HEK293 (cell line): ENCODE measurements around the gene PTPRN2.

Experiments
- CTCF ChIA-PET: fragments of 350-600 bp; formaldehyde crosslinking; extraction: SDS; loops from one replicate; lab custom pipeline; 2021; ENCODE audit warnings: antibody characterized with exemption; lab: Yijun Ruan, JAX
- POLR2A ChIA-PET: fragments of 300-600 bp; formaldehyde crosslinking; extraction: SDS; loops from one replicate; lab custom pipeline; 2020; ENCODE audit warnings: antibody characterized with exemption, inconsistent platforms; lab: Yijun Ruan, JAX
- H3K27ac ChIP-seq: fragments of 200-500 bp; sonication (Bioruptor generic); 2 replicates; pipeline ENCODE4 v1.5.1; 2014; ENCODE audit warnings: low read depth, low read length, control low read depth, inconsistent platforms; ENCODE audit errors: extremely low read depth
- H3K36me3 ChIP-seq, 2 experiments: fragments of 200-500 bp in 1 of 2; sonication (Bioruptor generic) in 1 of 2; 1 replicate in 1 of 2; 2 replicates in 1 of 2; pipeline ENCODE4 v1.5.1; 2014 to 2017; ENCODE audit warnings: inconsistent platforms in 2 of 2, low read length in 2 of 2; ENCODE audit not compliant: control insufficient read depth in 2 of 2, insufficient read depth in 1 of 2
- H3K4me1 ChIP-seq: fragments of 200-500 bp; sonication (Bioruptor generic); 2 replicates; pipeline ENCODE4 v1.5.1; 2014; ENCODE audit warnings: mild to moderate bottlenecking, low read length, inconsistent platforms; ENCODE audit not compliant: control insufficient read depth, insufficient read depth
- H3K4me3 ChIP-seq: 2 replicates; pipeline ENCODE4 v1.5.1; 2011; ENCODE audit warnings: low read depth, mild to moderate bottlenecking, control low read depth, low read length, moderate library complexity
- H3K9me3 ChIP-seq: fragments of 200-500 bp; sonication (Bioruptor generic); 2 replicates; pipeline ENCODE4 v1.5.1; 2014; ENCODE audit warnings: low read depth, low read length, inconsistent platforms; ENCODE audit not compliant: control insufficient read depth, insufficient read depth
- FEZF1 ChIP-seq: fragments of 450-650 bp; formaldehyde crosslinking; IDR thresholded peaks from 2 replicates; pipeline ENCODE4 v1.5.1; 2016; ENCODE audit warnings: missing biosample characterization, missing genetic modification characterization
- KLF10 ChIP-seq: fragments of 450-650 bp; IDR thresholded peaks from 2 replicates; pipeline ENCODE4 v1.5.1; 2018; ENCODE audit warnings: missing biosample characterization, mild to moderate bottlenecking, missing genetic modification characterization
- KLF16 ChIP-seq: fragments of 450-650 bp; formaldehyde crosslinking; IDR thresholded peaks from 2 replicates; pipeline ENCODE4 v1.5.1; 2017; ENCODE audit warnings: missing biosample characterization, missing genetic modification characterization
- SALL2 ChIP-seq: fragments of 450-650 bp; formaldehyde crosslinking; IDR thresholded peaks from 2 replicates; pipeline ENCODE4 v1.5.0; 2017; ENCODE audit warnings: missing biosample characterization, mild to moderate bottlenecking, missing genetic modification characterization, borderline replicate concordance
- SCRT2 ChIP-seq: fragments of 450-650 bp; formaldehyde crosslinking; IDR thresholded peaks from 2 replicates; pipeline ENCODE4 v1.5.1; 2016; ENCODE audit warnings: missing biosample characterization, missing genetic modification characterization
- SETDB1 ChIP-seq: IDR thresholded peaks from one replicate; pipeline ENCODE4 v1.6.1; 2017; ENCODE audit warnings: mild to moderate bottlenecking, low read length, moderate library complexity, mixed read lengths; ENCODE audit not compliant: insufficient read length
- SP7 ChIP-seq: fragments of 450-650 bp; formaldehyde crosslinking; IDR thresholded peaks from 2 replicates; pipeline ENCODE4 v1.5.1; 2016; ENCODE audit warnings: missing biosample characterization, missing genetic modification characterization
- WT1 ChIP-seq: fragments of 450-650 bp; formaldehyde crosslinking; IDR thresholded peaks from 2 replicates; pipeline ENCODE4 v1.5.1; 2016; ENCODE audit warnings: missing biosample characterization, missing genetic modification characterization
- ZFP3 ChIP-seq: fragments of 450-650 bp; formaldehyde crosslinking; IDR thresholded peaks from 2 replicates; pipeline ENCODE4 v1.5.1; 2016; ENCODE audit warnings: low read depth, missing biosample characterization, missing genetic modification characterization
- ZFP37 ChIP-seq: fragments of 450-650 bp; formaldehyde crosslinking; IDR thresholded peaks from 2 replicates; pipeline ENCODE4 v1.5.1; 2016; ENCODE audit warnings: missing biosample characterization, missing genetic modification characterization
- ZNF133 ChIP-seq: fragments of 450-650 bp; formaldehyde crosslinking; IDR thresholded peaks from 2 replicates; pipeline ENCODE4 v1.5.1; 2016; ENCODE audit warnings: missing biosample characterization, missing genetic modification characterization
- ZNF223 ChIP-seq: fragments of 450-650 bp; formaldehyde crosslinking; IDR thresholded peaks from 2 replicates; pipeline ENCODE4 v1.5.1; 2016; ENCODE audit warnings: missing biosample characterization, missing genetic modification characterization
- ZNF248 ChIP-seq: fragments of 450-650 bp; formaldehyde crosslinking; IDR thresholded peaks from 2 replicates; pipeline ENCODE4 v1.5.1; 2017; ENCODE audit warnings: missing biosample characterization, missing genetic modification characterization
- ZNF596 ChIP-seq: fragments of 450-650 bp; IDR thresholded peaks from 2 replicates; pipeline ENCODE4 v1.5.0; 2018; ENCODE audit warnings: missing biosample characterization, mild to moderate bottlenecking, missing genetic modification characterization, moderate library complexity
- ZNF837 ChIP-seq: fragments of 450-650 bp; formaldehyde crosslinking; IDR thresholded peaks from 2 replicates; pipeline ENCODE4 v1.5.1; 2016; ENCODE audit warnings: missing biosample characterization, missing genetic modification characterization
- TF ChIP-seq, protein P1 (sequence below): fragments of 450-650 bp; formaldehyde crosslinking; IDR thresholded peaks from 2 replicates; pipeline ENCODE4 v1.5.1; 2016; ENCODE audit warnings: missing biosample characterization, missing genetic modification characterization
- TF ChIP-seq, protein P2 (sequence below): fragments of 450-650 bp; formaldehyde crosslinking; IDR thresholded peaks from 2 replicates; pipeline ENCODE4 v1.5.1; 2017; ENCODE audit warnings: missing biosample characterization, missing genetic modification characterization
- TF ChIP-seq, protein P3 (sequence below): fragments of 450-650 bp; formaldehyde crosslinking; IDR thresholded peaks from 2 replicates; pipeline ENCODE4 v1.5.1; 2016; ENCODE audit warnings: missing biosample characterization, missing genetic modification characterization
- TF ChIP-seq, protein P4 (sequence below): fragments of 450-650 bp; formaldehyde crosslinking; IDR thresholded peaks from 2 replicates; pipeline ENCODE4 v1.5.1; 2016; ENCODE audit warnings: missing biosample characterization, missing genetic modification characterization
- TF ChIP-seq, protein P5 (sequence below): fragments of 450-650 bp; formaldehyde crosslinking; IDR thresholded peaks from 2 replicates; pipeline ENCODE4 v1.5.1; 2016; ENCODE audit warnings: missing biosample characterization, missing genetic modification characterization
- TF ChIP-seq, protein P6 (sequence below): fragments of 450-650 bp; formaldehyde crosslinking; IDR thresholded peaks from 2 replicates; pipeline ENCODE4 v1.5.0; 2017; ENCODE audit warnings: missing biosample characterization, missing genetic modification characterization, borderline replicate concordance

The PTPRN2 gene

DNA sequence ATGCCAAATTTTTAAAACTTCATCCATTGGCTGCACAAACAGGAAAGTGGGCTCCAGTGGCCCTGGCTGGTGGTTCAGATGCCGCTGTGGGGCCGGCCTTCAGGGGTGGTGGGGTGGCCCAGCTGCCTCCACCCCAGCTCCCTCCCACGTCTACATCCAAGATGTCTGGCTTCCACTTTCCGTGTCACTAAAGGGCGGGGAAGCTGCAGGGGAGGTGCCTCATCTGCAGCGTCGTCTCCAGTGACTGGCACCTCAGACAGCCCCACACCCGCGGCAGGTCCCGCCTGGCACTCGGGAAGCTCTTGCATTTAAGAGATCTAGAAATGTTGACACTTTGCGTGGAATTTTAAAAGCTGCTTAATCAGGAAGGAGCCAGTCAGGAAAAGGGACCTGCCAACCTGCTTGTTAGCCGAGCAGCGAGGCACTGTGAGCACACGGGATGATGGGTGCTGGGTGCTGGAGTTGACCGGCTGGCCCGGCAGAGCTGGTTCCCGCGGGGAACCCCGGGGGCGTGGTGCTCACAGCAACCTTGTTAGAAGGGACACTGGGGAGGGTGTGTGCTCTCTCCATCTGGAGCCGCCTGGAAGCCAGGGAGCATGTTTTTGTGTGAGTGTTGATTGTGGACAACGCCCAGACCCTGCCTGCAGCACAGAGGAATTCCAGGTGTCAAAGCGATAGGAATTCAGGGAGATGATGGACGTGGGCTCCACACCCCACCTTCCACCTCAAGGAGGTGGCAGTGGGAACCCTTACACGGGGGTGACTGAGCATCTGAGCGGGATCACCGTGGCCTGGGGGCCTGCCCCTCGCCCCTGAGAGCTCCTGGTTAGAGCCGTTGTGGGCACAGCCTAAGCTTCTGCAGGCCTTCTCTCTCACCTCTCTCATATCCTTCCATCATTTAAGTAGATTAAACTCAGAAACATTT, 320.5 kb downstream of the PTPRN2 start:
- ChIA-PET POLR2A (no interaction called here), CTCF (interaction anchor here (0.6 kb wide), 1 partner anchor 762 kb away, joined by 3 read pairs; no protein-coding TSS in a partner anchor)
- no peaks in the 10 kb centered on the region for H3K4me1 ChIP-seq
- H3K36me3 ChIP-seq, result no peaks in the 10 kb centered on the region
- no peaks in the 10 kb centered on the region for H3K9me3 ChIP-seq
- no peak overlapping the region for H3K4me3 ChIP-seq
- H3K27ac ChIP-seq, result no peak overlapping the region
- no peak for TF ChIP-seq WT1 (tag by site-specific recombination)
- no peak for TF ChIP-seq ZNF837 (tag by site-specific recombination)
- TF ChIP-seq KLF16 (tag by site-specific recombination), result no peak
- TF ChIP-seq ZFP37 (tag by site-specific recombination), result no peak
- no peak for TF ChIP-seq ZNF248 (tag by site-specific recombination)
- no peak for TF ChIP-seq SETDB1
- TF ChIP-seq, protein P1, sequence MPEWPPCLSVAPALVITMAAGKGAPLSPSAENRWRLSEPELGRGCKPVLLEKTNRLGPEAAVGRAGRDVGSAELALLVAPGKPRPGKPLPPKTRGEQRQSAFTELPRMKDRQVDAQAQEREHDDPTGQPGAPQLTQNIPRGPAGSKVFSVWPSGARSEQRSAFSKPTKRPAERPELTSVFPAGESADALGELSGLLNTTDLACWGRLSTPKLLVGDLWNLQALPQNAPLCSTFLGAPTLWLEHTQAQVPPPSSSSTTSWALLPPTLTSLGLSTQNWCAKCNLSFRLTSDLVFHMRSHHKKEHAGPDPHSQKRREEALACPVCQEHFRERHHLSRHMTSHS (tag by site-specific recombination), result no peak
- TF ChIP-seq, all 188 proteins: peak for 0

DNA sequence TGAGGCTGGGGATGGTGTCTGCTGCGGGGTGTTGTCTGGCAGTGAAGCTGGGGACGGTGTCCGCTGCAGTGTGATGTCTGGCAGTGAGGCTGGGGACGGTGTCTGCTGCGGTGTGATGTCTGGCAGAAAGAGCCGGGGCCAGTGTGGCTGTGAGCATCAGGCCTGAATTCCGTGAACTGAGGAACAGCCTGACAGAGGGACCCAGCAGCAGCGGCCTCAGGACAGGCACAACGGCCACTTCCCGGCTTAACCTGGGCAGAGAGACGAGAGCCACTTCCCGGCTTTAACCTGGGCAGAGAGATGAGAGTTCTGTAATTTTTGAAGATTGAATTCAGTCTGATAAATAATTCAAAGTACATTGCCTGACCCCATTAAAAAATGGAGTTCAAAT, 321.2 kb downstream of the PTPRN2 start:
- no peaks in the 10 kb centered on the region for H3K4me1 ChIP-seq
- ChIA-PET CTCF (no interaction called here), POLR2A (no interaction called here)
- H3K27ac ChIP-seq, result no peak overlapping the region
- H3K9me3 ChIP-seq, result no peaks in the 10 kb centered on the region
- no peaks in the 10 kb centered on the region for H3K36me3 ChIP-seq
- TF ChIP-seq ZNF596 (no peak), SP7 (tag by site-specific recombination) (no peak), FEZF1 (tag by site-specific recombination) (no peak), ZNF223 (tag by site-specific recombination) (no peak), SALL2 (tag by site-specific recombination) (no peak), KLF10 (tag by site-specific recombination) (no peak), ZFP3 (no peak), SCRT2 (tag by site-specific recombination) (no peak), ZNF133 (tag by site-specific recombination) (no peak), ZFP37 (tag by site-specific recombination) (no peak)
- TF ChIP-seq, protein P2, sequence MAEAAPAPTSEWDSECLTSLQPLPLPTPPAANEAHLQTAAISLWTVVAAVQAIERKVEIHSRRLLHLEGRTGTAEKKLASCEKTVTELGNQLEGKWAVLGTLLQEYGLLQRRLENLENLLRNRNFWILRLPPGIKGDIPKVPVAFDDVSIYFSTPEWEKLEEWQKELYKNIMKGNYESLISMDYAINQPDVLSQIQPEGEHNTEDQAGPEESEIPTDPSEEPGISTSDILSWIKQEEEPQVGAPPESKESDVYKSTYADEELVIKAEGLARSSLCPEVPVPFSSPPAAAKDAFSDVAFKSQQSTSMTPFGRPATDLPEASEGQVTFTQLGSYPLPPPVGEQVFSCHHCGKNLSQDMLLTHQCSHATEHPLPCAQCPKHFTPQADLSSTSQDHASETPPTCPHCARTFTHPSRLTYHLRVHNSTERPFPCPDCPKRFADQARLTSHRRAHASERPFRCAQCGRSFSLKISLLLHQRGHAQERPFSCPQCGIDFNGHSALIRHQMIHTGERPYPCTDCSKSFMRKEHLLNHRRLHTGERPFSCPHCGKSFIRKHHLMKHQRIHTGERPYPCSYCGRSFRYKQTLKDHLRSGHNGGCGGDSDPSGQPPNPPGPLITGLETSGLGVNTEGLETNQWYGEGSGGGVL (tag by site-specific recombination), result no peak
- TF ChIP-seq, protein P3, sequence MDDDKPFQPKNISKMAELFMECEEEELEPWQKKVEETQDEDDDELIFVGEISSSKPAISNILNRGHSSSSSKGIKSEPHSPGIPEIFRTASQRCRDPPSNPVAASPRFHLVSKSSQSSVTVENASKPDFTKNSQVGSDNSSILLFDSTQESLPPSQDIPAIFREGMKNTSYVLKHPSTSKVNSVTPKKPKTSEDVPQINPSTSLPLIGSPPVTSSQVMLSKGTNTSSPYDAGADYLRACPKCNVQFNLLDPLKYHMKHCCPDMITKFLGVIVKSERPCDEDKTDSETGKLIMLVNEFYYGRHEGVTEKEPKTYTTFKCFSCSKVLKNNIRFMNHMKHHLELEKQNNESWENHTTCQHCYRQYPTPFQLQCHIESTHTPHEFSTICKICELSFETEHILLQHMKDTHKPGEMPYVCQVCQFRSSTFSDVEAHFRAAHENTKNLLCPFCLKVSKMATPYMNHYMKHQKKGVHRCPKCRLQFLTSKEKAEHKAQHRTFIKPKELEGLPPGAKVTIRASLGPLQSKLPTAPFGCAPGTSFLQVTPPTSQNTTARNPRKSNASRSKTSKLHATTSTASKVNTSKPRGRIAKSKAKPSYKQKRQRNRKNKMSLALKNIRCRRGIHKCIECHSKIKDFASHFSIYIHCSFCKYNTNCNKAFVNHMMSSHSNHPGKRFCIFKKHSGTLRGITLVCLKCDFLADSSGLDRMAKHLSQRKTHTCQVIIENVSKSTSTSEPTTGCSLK (tag by site-specific recombination), result no peak
- TF ChIP-seq, protein P4, sequence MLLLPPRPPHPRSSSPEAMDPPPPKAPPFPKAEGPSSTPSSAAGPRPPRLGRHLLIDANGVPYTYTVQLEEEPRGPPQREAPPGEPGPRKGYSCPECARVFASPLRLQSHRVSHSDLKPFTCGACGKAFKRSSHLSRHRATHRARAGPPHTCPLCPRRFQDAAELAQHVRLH, result no peak
- TF ChIP-seq, protein P5, sequence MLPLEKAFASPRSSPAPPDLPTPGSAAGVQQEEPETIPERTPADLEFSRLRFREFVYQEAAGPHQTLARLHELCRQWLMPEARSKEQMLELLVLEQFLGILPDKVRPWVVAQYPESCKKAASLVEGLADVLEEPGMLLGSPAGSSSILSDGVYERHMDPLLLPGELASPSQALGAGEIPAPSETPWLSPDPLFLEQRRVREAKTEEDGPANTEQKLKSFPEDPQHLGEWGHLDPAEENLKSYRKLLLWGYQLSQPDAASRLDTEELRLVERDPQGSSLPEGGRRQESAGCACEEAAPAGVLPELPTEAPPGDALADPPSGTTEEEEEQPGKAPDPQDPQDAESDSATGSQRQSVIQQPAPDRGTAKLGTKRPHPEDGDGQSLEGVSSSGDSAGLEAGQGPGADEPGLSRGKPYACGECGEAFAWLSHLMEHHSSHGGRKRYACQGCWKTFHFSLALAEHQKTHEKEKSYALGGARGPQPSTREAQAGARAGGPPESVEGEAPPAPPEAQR (tag by site-specific recombination), result no peak
- TF ChIP-seq, protein P6, sequence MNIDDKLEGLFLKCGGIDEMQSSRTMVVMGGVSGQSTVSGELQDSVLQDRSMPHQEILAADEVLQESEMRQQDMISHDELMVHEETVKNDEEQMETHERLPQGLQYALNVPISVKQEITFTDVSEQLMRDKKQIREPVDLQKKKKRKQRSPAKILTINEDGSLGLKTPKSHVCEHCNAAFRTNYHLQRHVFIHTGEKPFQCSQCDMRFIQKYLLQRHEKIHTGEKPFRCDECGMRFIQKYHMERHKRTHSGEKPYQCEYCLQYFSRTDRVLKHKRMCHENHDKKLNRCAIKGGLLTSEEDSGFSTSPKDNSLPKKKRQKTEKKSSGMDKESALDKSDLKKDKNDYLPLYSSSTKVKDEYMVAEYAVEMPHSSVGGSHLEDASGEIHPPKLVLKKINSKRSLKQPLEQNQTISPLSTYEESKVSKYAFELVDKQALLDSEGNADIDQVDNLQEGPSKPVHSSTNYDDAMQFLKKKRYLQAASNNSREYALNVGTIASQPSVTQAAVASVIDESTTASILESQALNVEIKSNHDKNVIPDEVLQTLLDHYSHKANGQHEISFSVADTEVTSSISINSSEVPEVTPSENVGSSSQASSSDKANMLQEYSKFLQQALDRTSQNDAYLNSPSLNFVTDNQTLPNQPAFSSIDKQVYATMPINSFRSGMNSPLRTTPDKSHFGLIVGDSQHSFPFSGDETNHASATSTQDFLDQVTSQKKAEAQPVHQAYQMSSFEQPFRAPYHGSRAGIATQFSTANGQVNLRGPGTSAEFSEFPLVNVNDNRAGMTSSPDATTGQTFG, result no peak
- no peak overlapping the region for H3K4me3 ChIP-seq
